Ecto neural progenitor cell (in vitro differentiated cells): ENCODE measurements around the gene MPEG1.

Experiments used
- DNase-seq: peaks from one replicate; pipeline ENCODE4 v3.0.0-alpha.2; 2018; ENCODE audit warnings: low spot score

MPEG1 gene

DNA sequence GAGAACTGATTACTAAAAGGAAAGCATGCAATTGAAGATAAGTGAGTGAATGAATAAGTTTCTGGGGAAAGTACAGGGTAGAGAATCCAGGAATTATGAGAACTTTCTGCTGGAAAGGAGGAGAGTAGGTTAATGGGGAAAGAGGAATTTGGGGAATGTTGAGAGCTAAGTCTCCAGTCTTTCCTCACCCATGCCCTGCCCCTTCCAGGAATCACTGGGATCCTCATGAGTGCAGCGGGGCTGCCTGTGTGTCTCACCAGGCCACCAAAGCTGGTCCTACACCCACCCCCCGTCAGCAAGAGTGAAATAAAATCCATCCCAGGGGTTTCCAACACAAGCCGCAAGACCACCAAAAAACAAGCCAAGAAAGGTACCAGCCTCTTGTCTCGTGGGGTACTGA lies 23.8 kb downstream of the MPEG1 start:
- no peak for DNase-seq

- DNase-seq, result peak; percentile 5
Observed at GRCh38 chr11:59187587-59187986, 25.1 kb downstream of the MPEG1 start.

GRCh38 chr11:59187035-59187434 lies 25.7 kb downstream of the MPEG1 start:
- DNase-seq, result no peak

- DNase-seq, result peak; percentile 76
Observed at GRCh38 chr11:59186130-59186594, 26.6 kb downstream of the MPEG1 start.

DNA sequence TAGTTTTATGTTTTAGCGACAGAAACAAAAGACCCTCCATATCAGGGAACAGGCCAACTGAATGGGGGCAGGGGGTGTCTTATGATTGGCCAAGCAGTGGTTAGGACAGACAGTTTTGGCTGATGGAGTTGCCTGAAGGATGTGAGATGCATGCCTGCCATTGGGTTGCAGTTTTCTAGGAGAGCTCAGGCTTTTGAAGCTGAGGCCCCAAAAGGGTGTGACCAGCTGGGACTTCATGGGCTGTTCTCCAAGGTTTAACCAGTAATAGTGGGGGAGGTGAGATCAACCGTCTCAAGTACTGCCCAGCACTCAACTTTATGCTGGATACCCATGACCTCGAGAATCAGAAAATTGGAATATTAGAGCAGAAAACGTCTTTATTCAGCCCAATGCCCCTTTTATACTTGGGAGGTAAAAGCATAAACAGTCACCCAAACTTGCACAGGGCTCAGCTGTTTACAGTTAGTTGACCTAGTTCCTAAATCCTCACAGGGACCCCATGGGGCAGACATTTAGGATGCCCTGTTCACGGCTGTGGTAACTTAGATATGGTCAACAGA lies 27.3 kb downstream of the MPEG1 start:
- no peak for DNase-seq

GRCh38 chr11:59184691-59185339 lies 27.9 kb downstream of the MPEG1 start:
- no peak for DNase-seq

GRCh38 chr11:59183771-59184170 lies 29.0 kb downstream of the MPEG1 start:
- DNase-seq, result no peak

- DNase-seq, result no peak
Observed at GRCh38 chr11:59182457-59183151, 30.1 kb downstream of the MPEG1 start.

DNA sequence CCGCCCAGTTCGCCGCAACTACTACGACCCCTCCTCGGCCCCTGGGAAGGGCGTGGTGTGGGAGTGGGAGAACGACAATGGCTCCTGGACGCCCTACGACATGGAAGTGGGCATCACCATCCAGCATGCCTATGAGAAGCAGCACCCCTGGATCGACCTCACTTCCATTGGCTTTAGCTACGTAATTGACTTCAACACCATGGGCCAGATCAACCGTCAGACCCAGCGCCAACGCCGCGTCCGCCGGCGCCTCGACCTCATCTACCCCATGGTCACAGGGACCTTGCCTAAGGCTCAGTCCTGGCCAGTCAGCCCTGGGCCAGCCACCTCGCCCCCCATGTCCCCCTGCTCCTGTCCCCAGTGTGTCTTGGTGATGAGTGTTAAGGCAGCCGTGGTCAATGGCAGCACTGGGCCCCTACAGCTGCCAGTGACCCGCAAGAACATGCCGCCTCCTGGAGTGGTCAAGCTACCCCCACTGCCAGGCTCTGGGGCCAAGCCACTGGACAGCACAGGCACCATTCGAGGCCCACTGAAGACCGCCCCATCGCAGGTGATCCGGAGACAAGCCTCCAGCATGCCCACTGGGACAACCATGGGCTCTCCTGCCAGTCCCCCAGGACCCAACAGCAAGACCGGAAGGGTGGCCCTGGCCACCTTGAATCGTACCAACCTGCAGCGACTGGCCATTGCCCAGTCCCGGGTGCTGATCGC lies 30.8 kb downstream of the MPEG1 start:
- no peak for DNase-seq

DNA sequence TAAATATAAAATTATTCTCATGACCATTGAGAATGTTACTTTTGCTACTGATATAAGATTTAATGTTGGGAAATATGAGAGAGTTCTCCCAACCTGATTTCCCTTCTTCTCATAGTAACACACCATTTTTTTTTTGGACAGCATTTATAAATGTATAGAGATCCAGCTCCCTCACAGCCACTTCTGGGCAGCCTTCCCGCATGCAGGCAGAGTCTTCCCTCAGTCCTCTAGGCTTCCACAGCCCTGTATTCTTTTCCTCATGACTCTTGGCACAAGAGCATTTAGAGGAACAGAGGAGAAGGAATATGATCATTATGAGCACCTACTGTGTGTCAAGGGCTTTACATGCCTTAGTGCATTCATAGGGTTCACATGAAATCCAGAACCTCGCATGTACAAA lies 31.8 kb downstream of the MPEG1 start:
- no peak for DNase-seq

DNA sequence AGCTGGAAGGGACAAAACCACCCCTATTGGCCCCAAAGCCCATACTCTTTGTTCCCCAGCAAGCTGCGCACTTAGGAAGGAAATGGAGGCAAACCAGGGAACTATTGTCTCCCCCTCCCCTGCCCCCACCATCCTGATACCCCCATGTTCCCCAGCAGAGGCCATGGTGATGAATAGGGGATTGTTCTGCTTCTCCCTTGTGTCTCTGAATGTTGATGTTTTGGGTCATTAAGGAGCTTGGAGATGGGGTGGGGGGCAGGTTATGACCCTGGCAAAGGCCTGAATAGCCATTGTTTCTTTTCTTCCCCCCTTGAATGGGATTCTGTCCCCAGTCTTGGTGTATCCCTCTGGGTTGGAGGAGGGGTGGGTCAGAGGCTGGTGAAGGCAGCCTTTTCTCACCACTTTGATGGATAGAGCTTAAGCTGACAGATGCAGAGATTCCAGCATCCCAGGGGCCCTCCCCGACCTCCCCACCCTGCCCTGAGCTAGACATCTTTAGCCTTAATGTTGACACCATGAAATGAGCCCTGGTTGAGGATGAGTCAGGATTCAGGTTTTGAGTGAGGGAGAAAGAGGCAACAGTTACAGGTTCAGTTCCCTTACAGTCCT lies 32.5 kb downstream of the MPEG1 start:
- no peak for DNase-seq

GRCh38 chr11:59179121-59179520 lies 33.6 kb downstream of the MPEG1 start:
- DNase-seq, result no peak

DNA sequence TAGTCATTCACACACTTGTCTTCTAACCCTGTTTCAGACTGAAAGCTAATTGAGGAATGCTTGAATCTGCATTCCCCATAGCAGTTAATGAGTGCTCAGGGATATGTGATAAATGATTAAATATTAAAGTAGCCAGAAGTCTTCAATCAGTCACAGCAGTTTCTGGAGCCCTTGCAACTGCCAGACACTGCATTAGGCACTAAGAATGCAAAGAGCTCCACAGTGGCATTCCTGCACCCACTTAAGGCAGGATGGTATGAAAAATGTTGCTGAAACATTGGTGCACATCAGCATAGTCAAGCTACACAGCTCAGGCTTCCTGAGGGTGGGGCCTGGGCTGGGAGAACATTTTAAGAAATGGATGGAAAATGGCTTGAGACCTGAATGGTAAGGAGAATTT lies 34.3 kb downstream of the MPEG1 start:
- no peak for DNase-seq

DNA sequence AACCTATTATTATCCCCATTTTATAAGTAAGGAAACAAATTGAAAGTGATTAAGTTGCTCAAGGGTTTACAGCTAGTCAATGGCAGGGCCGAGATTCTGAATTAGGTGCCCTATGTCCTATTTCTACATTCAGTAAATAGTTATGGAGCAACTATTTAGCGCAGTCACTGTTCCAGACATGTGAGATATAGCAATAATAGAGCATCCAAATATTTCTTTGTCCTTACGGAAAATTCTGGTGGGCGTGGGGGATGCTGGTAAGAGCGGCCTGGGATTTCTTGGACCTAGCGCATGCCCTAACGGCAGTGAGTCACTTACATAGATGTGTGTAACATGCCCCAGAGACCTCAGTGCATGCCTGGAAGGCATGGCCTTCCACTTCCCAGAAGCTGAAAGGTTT lies 36.4 kb downstream of the MPEG1 start:
- DNase-seq, result no peak

DNA sequence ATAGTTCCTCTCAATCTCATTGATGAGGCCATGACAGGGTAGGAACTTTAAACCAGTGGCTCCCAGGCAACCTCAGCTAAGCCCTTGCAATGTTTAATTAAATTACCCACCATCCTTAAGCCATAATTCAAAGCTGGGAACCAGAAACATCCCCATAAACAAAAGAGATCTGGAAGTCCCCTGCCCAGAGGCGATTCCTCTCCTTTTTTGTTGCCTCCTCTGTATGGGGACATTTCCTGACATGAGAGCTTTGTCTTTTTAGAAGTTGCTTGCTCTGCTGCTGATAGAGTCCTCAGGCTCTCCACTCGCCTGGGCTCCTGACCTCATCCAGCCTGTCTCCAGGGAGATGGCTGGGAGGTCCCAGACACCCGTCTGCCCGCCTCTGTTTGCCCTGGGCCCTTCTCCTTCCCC lies 37.6 kb downstream of the MPEG1 start:
- peak; percentile 57 for DNase-seq

DNA sequence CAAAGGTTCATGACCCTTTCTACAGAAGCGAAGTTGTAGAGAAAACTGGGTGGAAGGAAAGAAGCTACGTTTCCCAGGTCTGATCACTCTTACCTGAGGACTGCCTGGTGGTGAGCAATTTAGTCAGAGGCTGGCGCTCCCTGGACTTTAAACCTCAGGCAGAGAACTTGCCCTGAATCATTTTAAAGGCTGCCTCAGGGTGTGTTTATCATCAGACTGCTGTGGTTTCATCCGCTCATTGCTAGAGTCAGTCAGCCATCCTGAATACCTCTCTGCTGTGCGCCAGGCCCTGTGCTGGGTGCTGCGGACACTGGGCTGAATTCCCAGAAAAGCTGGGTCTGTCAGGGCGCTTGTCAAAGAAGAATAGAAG lies 38.1 kb downstream of the MPEG1 start:
- no peak for DNase-seq

GRCh38 chr11:59173964-59174663 lies 38.6 kb downstream of the MPEG1 start:
- peak; percentile 66 for DNase-seq

DNA sequence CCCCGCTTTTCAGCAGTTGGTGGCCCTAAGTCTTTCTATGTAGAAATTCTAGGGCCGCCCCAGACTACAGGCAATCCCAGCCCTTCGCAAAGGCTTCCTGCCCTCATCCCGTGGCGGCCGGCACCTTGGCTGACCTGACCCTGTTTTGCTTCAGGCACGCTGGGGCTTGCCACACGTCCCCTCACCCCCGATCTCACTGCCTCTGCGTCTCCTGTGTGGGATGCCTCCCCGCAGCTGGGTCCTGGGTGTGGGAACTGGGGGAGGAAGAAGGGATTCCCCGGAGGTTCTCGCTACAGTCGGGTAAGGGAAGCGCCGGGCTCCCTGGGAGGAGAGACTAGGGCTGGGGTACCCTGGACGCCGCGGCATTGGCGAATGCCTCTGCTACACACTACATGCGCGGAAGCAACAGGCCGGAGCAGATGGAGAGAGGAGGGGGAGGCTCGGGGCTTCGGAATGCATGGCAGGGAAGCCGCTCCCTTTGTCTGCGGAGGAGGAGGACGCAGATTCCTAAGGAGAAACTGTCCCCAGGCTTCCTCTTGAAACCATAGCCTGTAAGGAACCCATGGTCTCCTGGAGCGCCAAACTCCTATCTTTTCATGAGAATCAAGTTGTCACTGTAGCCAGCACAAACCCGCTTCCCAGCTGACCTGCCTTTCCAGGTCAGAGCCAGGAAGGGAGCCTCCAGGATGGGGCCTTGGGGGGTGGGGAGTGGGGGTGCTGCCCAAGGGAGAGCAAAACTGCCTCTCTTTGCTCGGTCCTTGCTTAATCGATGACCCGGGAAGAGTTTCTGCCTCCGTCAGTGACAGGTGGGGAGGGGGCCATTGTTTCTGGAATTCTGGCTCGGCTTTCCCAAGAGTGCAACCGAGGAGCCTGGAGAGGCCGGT lies 39.4 kb downstream of the MPEG1 start:
- DNase-seq, result peak; percentile 80

- DNase-seq, result peak; percentile 64
Observed at GRCh38 chr11:59172345-59173079, 40.2 kb downstream of the MPEG1 start.
